Daoy (cell line): ENCODE measurements around the gene CDK19. TPM values are rescaled to one million over a fixed set of nuclear protein-coding genes. Genes with fewer than 3 reads are reported as not detected.
A peak's percentile ranks its signal among the peaks of the same experiment; 100 is the strongest.
"Not testable (repeated sequence)": the region's sequence is repeated elsewhere in the genome, so short reads cannot be mapped to it uniquely, and the experiment has no call there.

ENCODE experiments used
- DNase-seq: peaks from one replicate; pipeline ENCODE4 v3.0.0-alpha.2; 2015; ENCODE audit warnings: low read depth
- total RNA-seq: library from RNA; depleted of rRNA; stranded (reverse); fragments of >200 nt; shearing (Covaris generic); gene quantifications from 2 replicates; pipeline ENCODE4 v1.2.3, GENCODE V29; 2014

CDK19 gene
- total RNA-seq, 1 experiment from 2014 or later: 10.2 TPM

DNA sequence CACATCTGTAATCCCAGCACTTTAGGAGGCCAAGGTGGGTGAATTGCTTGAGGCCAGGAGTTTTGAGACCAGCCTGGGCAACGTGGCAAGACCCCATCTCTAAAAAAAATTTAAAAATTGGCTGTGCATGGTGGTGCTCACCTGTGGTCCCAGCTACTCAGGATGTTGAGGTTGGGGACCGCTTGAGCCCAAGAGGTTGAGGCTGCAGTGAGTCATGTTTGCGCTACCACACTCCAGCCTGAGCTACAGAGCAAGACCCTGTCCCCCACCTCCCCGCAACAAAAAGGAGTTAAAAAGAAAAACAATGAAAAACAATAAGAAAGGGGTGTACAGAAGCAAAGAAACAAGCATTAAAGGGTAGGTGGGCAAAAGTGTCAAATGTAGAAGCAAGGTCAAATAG lies 57.3 kb downstream of the CDK19 start:
- peak; percentile 2 for DNase-seq

DNA sequence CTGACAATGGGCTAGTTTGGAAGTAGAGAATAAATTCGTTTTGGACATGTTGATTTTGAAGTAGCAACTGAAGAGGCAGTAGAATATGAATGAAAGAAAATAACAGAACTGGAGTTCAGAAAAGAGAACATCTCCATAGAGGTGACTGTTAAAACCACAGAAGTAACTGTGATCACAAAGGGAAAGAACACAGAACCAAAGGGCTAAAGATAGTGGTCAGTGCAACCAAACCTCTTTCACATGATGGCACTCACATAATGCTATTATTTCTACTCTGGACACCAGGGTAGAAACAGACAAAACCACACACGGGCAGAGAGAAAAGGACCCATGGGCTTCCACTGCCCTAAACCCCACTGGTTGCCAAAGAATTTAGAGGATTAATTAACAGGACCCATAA lies 58.5 kb downstream of the CDK19 start:
- no peak for DNase-seq

DNA sequence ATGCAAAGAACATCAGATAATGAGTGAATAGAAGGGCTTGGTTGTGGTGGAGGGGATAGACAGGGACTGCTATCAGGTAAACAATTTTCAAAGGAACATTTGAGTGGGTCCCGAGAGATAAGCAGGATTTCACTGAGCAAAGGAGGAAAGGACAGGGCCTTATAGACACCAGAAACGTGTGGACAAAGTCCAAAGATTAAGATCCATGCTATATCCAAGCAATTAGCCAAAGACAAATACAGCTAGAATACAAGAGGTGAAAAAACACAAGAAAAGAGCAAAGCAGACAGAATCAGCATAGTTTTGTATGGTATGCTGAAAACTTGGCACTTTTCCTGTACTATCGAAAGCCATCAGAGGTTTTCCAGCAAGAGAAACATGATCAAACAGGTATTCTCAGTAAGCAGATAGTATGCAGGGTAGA lies 59.8 kb downstream of the CDK19 start:
- DNase-seq: no peak

DNA sequence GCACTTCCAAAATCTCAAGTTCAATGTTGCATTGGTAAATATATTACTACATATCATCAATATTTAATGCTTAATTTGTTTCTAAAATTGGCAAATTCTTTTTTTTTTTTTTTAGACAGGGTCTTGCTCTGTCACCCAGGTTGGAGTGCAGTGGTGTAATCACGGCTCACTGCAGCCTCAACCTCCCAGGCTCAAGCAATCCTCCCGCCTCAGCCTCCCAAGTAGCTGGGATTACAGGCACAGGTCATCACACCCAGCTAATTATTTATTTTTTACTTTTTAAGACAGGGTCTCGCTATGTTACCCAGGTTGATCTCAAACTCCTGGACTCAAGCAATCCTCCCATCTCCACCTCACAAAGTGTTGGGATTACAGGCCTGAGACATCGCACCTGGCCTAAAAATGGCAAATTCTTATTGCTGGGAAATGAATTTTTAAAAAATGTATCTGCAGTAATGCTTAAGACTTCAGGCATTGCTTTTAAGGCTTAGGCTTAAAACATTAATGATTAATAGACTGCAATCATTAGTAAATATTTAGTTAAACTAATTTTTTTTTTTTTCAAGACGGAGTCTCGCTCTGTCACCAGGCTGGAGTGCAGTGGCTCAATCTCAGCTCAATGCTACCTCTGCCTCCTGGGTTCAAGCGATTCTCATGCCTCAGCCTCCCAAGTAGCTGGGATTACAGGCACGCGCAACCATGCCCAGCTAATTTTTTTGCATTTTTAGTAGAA lies 61.2 kb downstream of the CDK19 start:
- DNase-seq: not testable (repeated sequence)

DNA sequence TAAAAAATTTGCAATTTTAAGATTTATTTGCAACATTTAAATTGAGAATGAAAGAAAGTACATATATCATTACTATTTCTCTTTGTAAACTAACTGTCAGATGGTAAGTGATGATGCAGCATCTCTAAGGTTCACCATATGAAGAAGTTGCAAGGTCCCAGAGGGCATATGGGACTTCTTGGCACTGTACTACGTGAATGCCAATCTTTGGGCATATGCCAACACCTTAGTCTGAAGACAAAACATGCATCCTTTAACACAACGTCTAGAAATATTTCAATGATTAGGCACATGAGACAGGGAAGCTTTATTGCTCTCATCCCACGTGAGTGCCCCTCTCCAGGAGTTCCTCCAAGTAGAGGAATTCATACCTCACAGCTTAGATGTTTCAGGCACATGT lies 66.8 kb downstream of the CDK19 start:
- no peak for DNase-seq

- no peak for DNase-seq
Observed at GRCh38 chr6:110746680-110747079, 68.6 kb downstream of the CDK19 start.

GRCh38 chr6:110744991-110745390 lies 70.3 kb downstream of the CDK19 start:
- no peak for DNase-seq

DNA sequence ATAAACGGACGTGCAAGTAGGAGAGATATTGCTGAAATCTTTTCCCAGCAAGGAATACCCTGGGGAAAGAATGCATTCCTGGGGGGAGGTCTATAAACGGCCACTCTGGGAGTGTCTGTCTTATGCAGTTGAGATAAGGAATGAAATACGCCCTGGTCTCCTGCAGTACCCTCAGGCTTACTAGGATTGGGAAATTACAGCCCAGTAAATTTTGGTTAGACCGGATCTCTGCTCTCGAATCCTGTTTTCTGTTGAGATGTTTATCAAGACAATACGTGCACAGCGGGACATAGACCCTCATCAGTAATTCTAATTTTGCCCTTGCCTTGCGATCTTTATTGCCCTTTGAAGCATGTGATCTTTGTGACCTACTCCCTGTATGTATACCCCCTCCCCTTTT lies 72.7 kb downstream of the CDK19 start:
- not testable (repeated sequence) for DNase-seq

- DNase-seq: no peak
Observed at GRCh38 chr6:110741517-110741916, 73.8 kb downstream of the CDK19 start.

DNA sequence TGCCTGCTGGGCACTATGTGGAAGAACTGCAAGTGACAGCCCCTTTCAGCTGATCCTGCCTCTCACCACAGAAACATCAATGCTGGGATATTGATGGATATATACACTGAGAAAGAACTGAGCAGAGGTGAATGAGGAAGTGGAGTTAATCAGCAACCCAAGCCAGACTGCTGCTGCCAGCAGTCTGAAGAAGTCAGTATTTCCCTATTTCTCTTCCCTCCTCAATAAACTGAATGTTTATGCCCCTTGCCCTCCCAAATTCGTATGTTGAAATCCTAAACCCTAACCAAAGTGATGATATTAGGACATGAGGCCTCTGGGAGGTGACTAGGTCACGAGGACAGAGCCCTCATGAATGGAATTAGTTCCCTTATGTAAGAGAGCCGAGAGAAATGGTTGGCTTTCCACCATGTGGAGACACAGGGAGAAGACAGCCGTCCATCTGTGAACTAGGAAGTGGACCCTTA lies 76.3 kb downstream of the CDK19 start:
- DNase-seq: no peak

DNA sequence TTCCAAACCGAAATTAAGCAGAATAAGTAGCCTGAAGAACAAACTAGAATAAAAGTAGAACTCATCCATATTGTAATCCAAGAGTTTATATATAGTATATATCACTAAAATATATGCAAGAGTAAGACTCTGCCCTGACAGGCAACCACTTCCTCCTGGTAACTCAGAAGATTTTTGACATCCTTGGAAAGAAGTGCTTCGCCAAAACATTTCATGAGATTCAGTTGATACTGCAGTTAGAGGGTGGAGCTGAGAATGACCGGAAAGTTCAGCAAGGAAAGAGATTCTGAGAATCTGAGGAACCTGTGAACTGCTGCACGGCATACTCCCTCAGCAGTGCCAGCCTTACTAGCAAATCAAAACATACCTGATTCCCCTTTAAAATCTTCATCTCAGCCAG lies 79.6 kb downstream of the CDK19 start:
- DNase-seq: no peak

DNA sequence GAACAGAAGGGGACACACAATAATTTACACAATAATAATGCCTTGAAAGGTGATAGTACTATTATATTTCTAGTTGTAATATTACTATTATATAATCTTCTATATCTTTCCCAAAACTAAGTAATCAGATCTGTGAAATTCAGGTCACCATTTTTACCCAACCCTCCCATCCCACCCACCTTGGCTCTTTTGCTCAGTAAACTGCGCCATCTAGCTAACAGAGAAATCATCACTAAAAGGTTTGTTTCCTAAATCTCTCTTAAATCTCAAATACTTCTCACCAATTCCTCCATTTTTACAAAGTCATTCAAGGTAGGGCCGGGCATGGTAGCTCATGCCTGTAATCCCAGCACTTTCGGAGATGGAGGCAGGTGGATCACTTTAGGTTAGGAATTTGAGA lies 83.4 kb downstream of the CDK19 start:
- no peak for DNase-seq

DNA sequence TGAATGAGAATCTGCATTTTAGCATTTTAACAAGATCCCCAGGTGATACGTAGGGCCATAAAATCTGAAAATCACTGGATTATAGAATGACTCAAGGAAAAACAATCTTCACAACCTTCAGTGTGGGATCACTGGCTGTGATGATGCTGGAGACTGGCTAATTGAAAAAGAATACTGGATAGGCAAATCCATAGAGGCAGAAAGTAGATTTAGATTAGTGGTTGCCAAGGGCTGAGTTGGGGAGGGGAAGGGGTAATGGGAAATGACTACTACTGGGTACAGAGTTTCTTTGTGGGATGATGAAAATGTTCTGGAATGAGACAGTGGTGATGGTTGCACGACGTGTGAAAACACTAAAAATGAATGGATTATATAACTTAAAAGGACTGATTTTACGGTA lies 84.1 kb downstream of the CDK19 start:
- DNase-seq: peak; percentile 13

- DNase-seq: no peak
Observed at GRCh38 chr6:110728501-110728900, 86.8 kb downstream of the CDK19 start.

GRCh38 chr6:110723017-110723416 lies 92.3 kb downstream of the CDK19 start:
- no peak for DNase-seq

- DNase-seq: no peak
Observed at GRCh38 chr6:110720066-110720465, 95.2 kb downstream of the CDK19 start.

DNA sequence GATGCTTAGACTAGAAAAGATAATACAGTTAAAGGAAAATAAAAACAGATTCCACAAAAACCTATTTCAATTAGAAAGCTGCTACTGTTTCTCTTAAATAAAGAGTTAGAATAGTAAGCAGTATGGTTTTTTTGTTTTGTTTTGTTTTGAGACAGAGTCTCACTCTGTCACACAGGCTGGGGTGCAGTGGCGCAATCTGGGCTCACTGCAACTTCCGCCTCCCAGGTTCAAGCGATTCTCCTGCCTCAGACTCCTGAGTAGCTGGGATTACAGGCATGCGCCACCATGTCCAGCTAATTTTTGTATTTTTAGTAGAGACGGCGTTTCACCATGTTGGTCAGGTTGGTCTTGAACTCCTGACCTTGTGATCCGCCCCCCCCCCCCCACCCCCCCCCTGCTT lies 95.7 kb downstream of the CDK19 start:
- not testable (repeated sequence) for DNase-seq

DNA sequence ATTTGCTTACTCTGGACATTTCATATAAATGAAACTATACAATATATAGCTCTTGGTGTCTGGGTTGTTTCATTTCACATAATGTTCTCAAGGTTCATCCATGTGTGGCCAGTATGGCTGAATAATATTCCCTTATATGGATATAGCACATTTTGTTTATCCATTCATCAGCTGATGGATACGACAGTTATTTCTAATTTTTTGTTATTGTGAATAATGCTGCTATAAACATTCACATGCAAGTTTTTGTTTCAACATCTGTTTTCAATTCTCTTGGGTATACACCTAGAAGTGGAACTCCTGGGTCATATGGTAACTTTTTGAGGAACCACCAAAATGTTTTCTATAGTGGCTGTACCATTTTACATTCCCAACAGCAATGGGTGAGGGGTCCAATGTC lies 101.1 kb downstream of the CDK19 start:
- DNase-seq: no peak

DNA sequence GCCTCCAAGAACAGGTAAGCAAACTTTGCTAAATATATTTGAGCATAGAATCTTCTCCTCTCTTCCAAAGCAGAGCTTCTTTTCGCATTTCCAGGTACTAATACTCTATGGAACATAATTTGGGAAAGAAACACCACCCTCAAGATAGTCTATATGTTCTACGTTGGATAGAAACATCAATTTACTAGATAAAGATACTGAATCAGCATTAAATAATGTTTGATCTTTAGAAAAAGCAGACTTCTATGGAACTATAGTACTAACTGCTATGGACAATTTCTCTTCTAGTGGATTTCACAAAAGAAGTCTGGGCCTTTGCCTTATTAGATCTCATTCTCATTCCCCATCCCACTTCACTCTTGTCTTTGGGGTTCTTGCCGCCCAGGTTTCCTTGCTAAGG lies 103.0 kb downstream of the CDK19 start:
- DNase-seq: no peak

GRCh38 chr6:110710115-110710514 lies 105.2 kb downstream of the CDK19 start:
- no peak for DNase-seq

- DNase-seq: no peak
Observed at GRCh38 chr6:110708295-110708950, 106.8 kb downstream of the CDK19 start.

GRCh38 chr6:110705543-110705942 lies 109.7 kb downstream of the CDK19 start:
- no peak for DNase-seq

- no peak for DNase-seq
Observed at GRCh38 chr6:110703906-110704594, 111.2 kb downstream of the CDK19 start.
